Measurements from ENCODE around the gene DOK3.

Gene DOK3

DNA sequence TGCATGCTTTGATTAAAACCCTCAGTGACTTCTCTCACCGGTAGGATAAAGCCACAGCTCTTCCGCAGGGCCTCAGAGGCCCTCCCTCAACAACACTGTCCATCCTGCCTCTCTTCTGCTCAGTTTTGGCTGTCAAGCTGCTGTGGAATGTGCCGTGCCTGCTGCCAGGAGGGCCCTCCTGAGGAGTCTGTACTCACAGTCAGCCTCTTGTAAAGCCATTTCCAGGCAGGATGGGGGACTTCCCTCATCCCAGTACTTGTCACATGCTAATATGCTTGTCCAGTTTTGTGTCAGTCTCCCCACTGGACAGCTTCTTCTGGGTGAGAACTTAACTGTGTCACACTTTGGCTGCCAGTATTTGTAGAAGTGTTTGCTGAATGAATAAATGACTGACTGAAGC lies 21.0 kb upstream of the DOK3 start:
- TF ChIP-seq, protein P1, sequence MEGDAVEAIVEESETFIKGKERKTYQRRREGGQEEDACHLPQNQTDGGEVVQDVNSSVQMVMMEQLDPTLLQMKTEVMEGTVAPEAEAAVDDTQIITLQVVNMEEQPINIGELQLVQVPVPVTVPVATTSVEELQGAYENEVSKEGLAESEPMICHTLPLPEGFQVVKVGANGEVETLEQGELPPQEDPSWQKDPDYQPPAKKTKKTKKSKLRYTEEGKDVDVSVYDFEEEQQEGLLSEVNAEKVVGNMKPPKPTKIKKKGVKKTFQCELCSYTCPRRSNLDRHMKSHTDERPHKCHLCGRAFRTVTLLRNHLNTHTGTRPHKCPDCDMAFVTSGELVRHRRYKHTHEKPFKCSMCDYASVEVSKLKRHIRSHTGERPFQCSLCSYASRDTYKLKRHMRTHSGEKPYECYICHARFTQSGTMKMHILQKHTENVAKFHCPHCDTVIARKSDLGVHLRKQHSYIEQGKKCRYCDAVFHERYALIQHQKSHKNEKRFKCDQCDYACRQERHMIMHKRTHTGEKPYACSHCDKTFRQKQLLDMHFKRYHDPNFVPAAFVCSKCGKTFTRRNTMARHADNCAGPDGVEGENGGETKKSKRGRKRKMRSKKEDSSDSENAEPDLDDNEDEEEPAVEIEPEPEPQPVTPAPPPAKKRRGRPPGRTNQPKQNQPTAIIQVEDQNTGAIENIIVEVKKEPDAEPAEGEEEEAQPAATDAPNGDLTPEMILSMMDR (IDR thresholded peaks at IDR 0.05; ENCODE audit: insufficient read depth, low read length, poor library complexity, severe bottlenecking) = no peak
- TF ChIP-seq EZH2phosphoT487 (conservative IDR thresholded peaks at IDR 0.05; ENCODE audit: low read length) = no peak
- H3K27me3 ChIP-seq (ENCODE audit: low read length) = no peaks in the 10 kb centered on the region
- no peak overlapping the region for H3K27ac ChIP-seq (ENCODE audit: low read depth, low read length)
- no peak overlapping the region for H3K4me3 ChIP-seq (ENCODE audit: insufficient read depth, low read length, poor library complexity, severe bottlenecking)
- no peaks in the 10 kb centered on the region for H3F3A ChIP-seq (ENCODE audit: insufficient read depth)
- H3K36me3 ChIP-seq (ENCODE audit: low read length) = peaks cover 11% of the 10 kb centered on the region
- H3K9me3 ChIP-seq (ENCODE audit: insufficient read depth, low read length) = no peaks in the 10 kb centered on the region
- no peaks in the 10 kb centered on the region for H4K20me1 ChIP-seq (ENCODE audit: low read depth, low read length)
- H2AFZ ChIP-seq (ENCODE audit: low read depth, low read length, severe bottlenecking) = no peak overlapping the region
- no peaks in the 10 kb centered on the region for H3K9me2 ChIP-seq (replicated peaks; ENCODE audit: insufficient read depth, low read length)
- peaks cover 5% of the 10 kb centered on the region; the same call in 1 of the 2 replicates for H3K79me2 ChIP-seq (ENCODE audit: insufficient read depth, low read length)
- no peak overlapping the region for H3K9ac ChIP-seq (ENCODE audit: low read length)
- no peak overlapping the region for H3K4me2 ChIP-seq (ENCODE audit: low read depth, low read length, poor library complexity, severe bottlenecking)

DNA sequence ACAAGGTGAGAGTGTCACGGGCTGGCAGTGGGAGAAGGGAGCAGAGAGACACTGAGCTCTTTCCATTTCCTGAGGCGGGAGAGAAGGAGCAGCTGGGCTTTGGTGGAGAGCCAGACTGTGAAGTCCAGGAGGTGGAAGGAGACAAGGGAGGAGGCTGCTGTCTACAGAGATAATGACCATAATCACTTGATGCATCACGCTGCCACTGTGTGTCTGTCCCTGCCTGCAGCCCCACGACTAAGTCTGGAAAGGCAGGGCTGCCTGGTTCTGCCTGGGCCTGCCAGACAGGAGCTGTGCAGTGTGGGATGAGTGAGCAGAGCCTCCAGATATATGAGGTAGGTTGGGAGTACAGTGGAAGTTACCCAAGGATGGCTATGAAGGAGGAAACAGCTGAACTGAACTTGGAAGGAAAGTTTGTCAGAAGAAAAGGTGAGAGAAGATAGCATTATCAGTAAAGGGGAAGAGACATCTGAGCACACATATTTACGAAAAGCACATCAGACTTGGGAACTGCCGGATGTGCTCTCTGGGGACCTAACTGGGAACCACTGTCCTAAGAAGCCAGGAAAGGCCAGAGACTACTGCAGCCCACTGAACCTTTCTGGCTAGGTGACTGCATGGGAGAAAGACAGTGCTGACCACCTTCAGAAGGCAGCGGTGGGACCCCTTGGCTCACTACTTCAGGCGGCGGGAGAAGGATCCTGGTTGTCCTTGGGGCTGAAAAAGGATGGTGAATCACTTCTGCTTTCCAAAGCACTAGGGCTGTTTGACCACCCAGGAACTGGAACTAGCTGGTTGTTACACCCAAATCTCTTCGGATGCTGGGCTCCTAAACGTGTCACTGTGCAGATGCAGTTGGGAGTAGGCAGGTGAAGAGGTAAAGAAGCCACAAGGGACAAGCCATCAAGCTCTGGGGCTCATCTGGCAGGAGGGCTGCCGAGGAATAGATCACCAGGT lies 19.9 kb upstream of the DOK3 start:
- H3K36me3 ChIP-seq (ENCODE audit: low read length) = no peaks in the 10 kb centered on the region; the same call in 1 of the 2 replicates
- H2AFZ ChIP-seq (ENCODE audit: low read depth, low read length, severe bottlenecking) = no peak overlapping the region
- H3K4me3 ChIP-seq (ENCODE audit: insufficient read depth, low read length, poor library complexity, severe bottlenecking) = no peak overlapping the region
- no peak overlapping the region for H3K4me2 ChIP-seq (ENCODE audit: low read depth, low read length, poor library complexity, severe bottlenecking)
- H3K9ac ChIP-seq (ENCODE audit: low read length) = no peak overlapping the region
- no peak for TF ChIP-seq EZH2phosphoT487 (conservative IDR thresholded peaks at IDR 0.05; ENCODE audit: low read length)
- TF ChIP-seq, protein P1 (IDR thresholded peaks at IDR 0.05; ENCODE audit: insufficient read depth, low read length, poor library complexity, severe bottlenecking) = no peak
- H4K20me1 ChIP-seq (ENCODE audit: low read depth, low read length) = no peaks in the 10 kb centered on the region
- no peak overlapping the region for H3K27ac ChIP-seq (ENCODE audit: low read depth, low read length)
- no peaks in the 10 kb centered on the region for H3K27me3 ChIP-seq (ENCODE audit: low read length)
- H3K9me2 ChIP-seq (replicated peaks; ENCODE audit: insufficient read depth, low read length) = no peaks in the 10 kb centered on the region
- H3F3A ChIP-seq (ENCODE audit: insufficient read depth) = no peaks in the 10 kb centered on the region
- H3K9me3 ChIP-seq (ENCODE audit: insufficient read depth, low read length) = no peaks in the 10 kb centered on the region
- peaks cover 1% of the 10 kb centered on the region; the same call in 1 of the 2 replicates for H3K79me2 ChIP-seq (ENCODE audit: insufficient read depth, low read length)

DNA sequence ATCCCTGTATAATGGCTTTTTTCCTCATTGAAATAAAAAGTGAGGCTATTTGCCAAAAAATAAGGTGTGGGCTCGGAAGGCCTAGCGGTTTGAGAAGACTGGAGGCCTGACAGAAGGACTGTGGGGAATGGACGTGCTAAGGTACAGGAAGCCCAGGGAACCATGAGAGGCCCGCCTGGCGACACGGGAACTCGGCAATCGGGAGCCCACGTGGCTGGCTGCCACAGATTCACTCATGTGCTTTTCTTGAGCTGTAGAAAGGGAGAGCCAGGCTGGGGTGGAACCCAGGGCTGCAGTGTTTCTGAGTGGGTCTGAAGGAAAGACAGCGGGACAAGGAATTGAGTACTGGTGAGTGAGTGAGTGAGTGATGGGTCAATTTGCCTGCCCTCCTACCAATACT lies 19.0 kb upstream of the DOK3 start:
- Histone ChIP-seq H4K20me1 (ENCODE audit: low read depth, low read length) (no peaks in the 10 kb centered on the region), H3K9ac (ENCODE audit: low read length) (no peak overlapping the region), H3K27me3 (ENCODE audit: low read length) (no peaks in the 10 kb centered on the region), H2AFZ (ENCODE audit: low read depth, low read length, severe bottlenecking) (no peak overlapping the region), H3K4me2 (ENCODE audit: low read depth, low read length, poor library complexity, severe bottlenecking) (no peak overlapping the region), H3K4me3 (ENCODE audit: insufficient read depth, low read length, poor library complexity, severe bottlenecking) (no peak overlapping the region), H3F3A (ENCODE audit: insufficient read depth) (no peaks in the 10 kb centered on the region), H3K36me3 (ENCODE audit: low read length) (no peaks in the 10 kb centered on the region; the same call in 1 of the 2 replicates), H3K79me2 (ENCODE audit: insufficient read depth, low read length) (no peaks in the 10 kb centered on the region), H3K9me3 (ENCODE audit: insufficient read depth, low read length) (no peaks in the 10 kb centered on the region), H3K9me2 (replicated peaks; ENCODE audit: insufficient read depth, low read length) (no peaks in the 10 kb centered on the region), H3K27ac (ENCODE audit: low read depth, low read length) (no peak overlapping the region)
- no peak for TF ChIP-seq EZH2phosphoT487 (conservative IDR thresholded peaks at IDR 0.05; ENCODE audit: low read length)
- TF ChIP-seq, protein P1 (IDR thresholded peaks at IDR 0.05; ENCODE audit: insufficient read depth, low read length, poor library complexity, severe bottlenecking) = no peak

Data from SU-DHL-6 (cell line).